Small intestine (tissue), 4 donors: ENCODE data around the gene NUDCD3. TPM values are rescaled to one million over a fixed set of nuclear protein-coding genes. Genes with fewer than 3 reads are reported as not detected.

ENCODE experiments used
- polyA plus RNA-seq, 4 donors: library from polyadenylated mRNA; stranded (reverse) in 3 of 4; unstranded in 1 of 4; fragments of 200-250 nt in 3 of 4; fragments of 120-200 nt in 1 of 4; gene quantifications; one replicate each; pipeline versions ENCODE4 v1.2.1 to v1.2.3, GENCODE V29; 2013
- donor health status: healthy with polysubstance abuse.
- donor health status: Bipolar disorder and iron deficiency.
- donor health status: healthy.

The NUDCD3 gene
- polyA plus RNA-seq, 4 donors = 13.4 to 67.0 (median 25.6) TPM

Other genes starting within 250 kb of the NUDCD3 start
- 1 to 10 TPM; 1.3 to 1.8 (median 1.5) TPM for gene CAMK2B, start 165.1 kb downstream of the NUDCD3 start, polyA plus RNA-seq
- 100 to 1,000 TPM in 1 of 4 donors, 10 to 100 TPM in 3; 39.9 to 108 (median 57.3) TPM for gene NPC1L1, start 50.7 kb upstream of the NUDCD3 start, polyA plus RNA-seq
- gene DDX56, start 83.2 kb upstream of the NUDCD3 start, polyA plus RNA-seq = 100 to 1,000 TPM in 2 of 4 donors, 10 to 100 TPM in 2; 62.2 to 359 (median 207) TPM
- 100 to 1,000 TPM in 1 of 4 donors, 10 to 100 TPM in 3; 64.8 to 166 (median 80.0) TPM for gene TMED4, start 91.6 kb upstream of the NUDCD3 start, polyA plus RNA-seq
- gene OGDH, start 116.0 kb upstream of the NUDCD3 start, polyA plus RNA-seq = 100 to 1,000 TPM in 2 of 4 donors, 10 to 100 TPM in 2; 66.8 to 136 (median 112) TPM